NOMO-1 (cell line): ENCODE results near the gene SAP130.
"Not testable (repeated sequence)": the region's sequence is repeated elsewhere in the genome, so short reads cannot be mapped to it uniquely, and the experiment has no call there.

Source experiments
- DNase-seq, 2 experiments: peaks; one replicate each; lab custom pipeline; 2025; ENCODE audit not compliant: unreplicated experiment in 2 of 2; lab: John Stamatoyannopoulos, UW

Gene SAP130

GRCh38 chr2:127953849-127954248 lies 74.0 kb downstream of the SAP130 start:
- no peak for DNase-seq

- DNase-seq, result no peak
Observed at GRCh38 chr2:127953128-127953718, 74.6 kb downstream of the SAP130 start.

GRCh38 chr2:127951026-127951425 lies 76.8 kb downstream of the SAP130 start:
- DNase-seq, result no peak

- DNase-seq, result peak in 1 of 2 experiments; percentile 35
Observed at GRCh38 chr2:127950264-127950663, 77.6 kb downstream of the SAP130 start.

- no peak for DNase-seq
Observed at GRCh38 chr2:127945281-127945680, 82.6 kb downstream of the SAP130 start.

- no peak for DNase-seq
Observed at GRCh38 chr2:127943186-127943585, 84.7 kb downstream of the SAP130 start.

- DNase-seq, result no peak
Observed at GRCh38 chr2:127942002-127942401, 85.9 kb downstream of the SAP130 start.

GRCh38 chr2:127941461-127941860 lies 86.4 kb downstream of the SAP130 start:
- DNase-seq, result no peak

GRCh38 chr2:127940641-127941040 lies 87.2 kb downstream of the SAP130 start:
- DNase-seq, result no peak

GRCh38 chr2:127935337-127935736 lies 92.5 kb downstream of the SAP130 start:
- no peak for DNase-seq

GRCh38 chr2:127932199-127932876 lies 95.5 kb downstream of the SAP130 start:
- no peak for DNase-seq

- DNase-seq, result no peak
Observed at GRCh38 chr2:127929449-127929848, 98.4 kb downstream of the SAP130 start.

- DNase-seq, result no peak
Observed at GRCh38 chr2:127927384-127927783, 100.5 kb downstream of the SAP130 start.

GRCh38 chr2:127917916-127918315 lies 109.9 kb downstream of the SAP130 start:
- no peak for DNase-seq

GRCh38 chr2:127913808-127914457 lies 113.9 kb downstream of the SAP130 start:
- DNase-seq, result no peak

GRCh38 chr2:127911737-127912136 lies 116.1 kb downstream of the SAP130 start:
- peak in 1 of 2 experiments; percentile 24 for DNase-seq

GRCh38 chr2:127910415-127910814 lies 117.4 kb downstream of the SAP130 start:
- no peak for DNase-seq

- no peak for DNase-seq
Observed at GRCh38 chr2:127909019-127909418, 118.8 kb downstream of the SAP130 start.

GRCh38 chr2:127907733-127908400 lies 120.0 kb downstream of the SAP130 start:
- DNase-seq, result not testable (repeated sequence)

GRCh38 chr2:127906206-127906926 lies 121.5 kb downstream of the SAP130 start:
- DNase-seq, result no peak
